Measurements from ENCODE around the gene ZZZ3.

GRCh38 chr1:77683160-77684148, 996 bp upstream of the ZZZ3 start:
- peak; percentile 70 for TF ChIP-seq CTCF (conservative IDR thresholded peaks at IDR 0.05; ENCODE audit: low read length)
- TF ChIP-seq EZH2phosphoT487 (IDR thresholded peaks at IDR 0.05; ENCODE audit: borderline replicate concordance), result no peak
